ENCODE measurements around the gene GSE1. TPM values are rescaled to one million over a fixed set of nuclear protein-coding genes. Genes with fewer than 3 reads are reported as not detected.

GSE1 gene
- total RNA-seq, 2 donors from 2014 or later: 54.6 to 60.6 TPM

DNA sequence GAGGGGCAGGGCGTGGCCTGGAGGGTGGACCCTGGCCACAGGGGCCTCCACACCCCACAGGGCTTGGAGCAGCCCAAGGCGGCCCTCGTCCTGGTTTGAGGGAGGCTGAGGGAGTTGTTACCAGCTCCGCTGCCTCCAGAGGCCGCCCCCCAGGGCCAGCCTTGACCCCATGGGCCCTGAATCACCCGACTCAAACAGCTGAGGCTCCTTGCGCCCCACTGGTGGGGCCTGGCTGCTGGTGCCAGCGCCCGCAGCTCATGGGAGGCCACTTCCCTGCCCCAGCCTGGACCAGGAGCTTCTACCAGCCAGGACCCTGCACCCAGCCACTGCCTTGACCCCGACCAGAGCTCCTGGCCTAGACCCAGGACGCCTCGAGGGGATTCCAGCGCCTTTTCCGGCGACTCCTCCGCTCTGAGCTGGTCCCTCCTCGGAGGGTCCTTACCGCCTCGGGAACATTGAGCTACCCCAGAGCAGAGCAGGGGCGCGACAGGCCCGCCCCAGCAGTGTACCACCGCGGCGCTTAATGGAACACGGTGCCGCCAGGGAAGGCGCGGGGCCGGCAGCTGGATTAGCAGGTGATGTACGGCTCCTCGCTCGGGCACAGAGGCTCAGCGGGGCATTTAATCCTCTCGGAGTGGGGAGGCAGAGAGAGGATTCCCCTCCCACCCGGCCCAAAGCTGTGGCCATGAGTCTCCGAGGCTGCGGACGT is 37.2 kb downstream of the GSE1 start:
- intact Hi-C loops (cut with DNase I): no loop called here
- DNase-seq: no peak
- ATAC-seq: no peak

DNA sequence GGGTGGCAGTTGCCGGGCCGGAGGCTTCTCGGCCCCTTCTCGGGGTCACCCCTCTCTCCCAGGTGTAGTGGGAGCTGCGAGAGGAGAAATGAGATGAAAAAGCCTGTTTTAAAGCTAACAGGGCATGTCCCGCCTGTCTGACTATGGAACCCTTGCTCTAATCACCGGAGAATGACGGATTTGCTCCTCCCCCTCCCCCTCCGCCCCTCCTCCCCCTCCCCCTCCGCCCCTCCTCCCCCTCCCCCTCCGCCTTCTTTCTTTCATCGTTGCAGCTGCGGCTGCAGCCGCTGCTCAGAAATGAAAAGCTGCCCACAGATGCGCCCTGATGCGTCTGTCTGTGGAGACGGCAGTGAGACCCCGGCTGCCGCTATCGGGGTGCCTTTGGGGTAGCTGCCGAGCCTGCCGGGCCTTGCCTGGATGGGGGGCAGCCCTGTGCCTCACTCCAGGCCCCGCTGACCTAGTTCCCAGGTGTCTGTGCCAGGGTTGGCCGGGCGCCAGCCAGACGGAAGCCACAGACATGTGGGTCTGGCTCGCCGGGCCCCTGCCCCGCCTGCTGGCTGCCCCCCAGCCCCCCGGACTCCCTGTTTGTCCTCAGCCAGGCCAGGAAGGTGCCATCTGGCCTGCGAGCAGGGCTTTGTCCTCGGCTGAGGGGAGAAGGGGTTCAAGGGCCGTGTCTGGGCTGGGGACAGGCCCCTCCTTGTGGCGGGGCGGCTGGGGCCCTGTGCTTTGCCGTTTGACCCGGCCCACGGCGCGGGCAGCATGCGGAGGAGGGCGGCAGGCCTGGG is 37.9 kb downstream of the GSE1 start:
- intact Hi-C loops (cut with DNase I): no loop called here
- peak; percentile 58 for DNase-seq
- peak; percentile 4 to 5 for ATAC-seq

DNA sequence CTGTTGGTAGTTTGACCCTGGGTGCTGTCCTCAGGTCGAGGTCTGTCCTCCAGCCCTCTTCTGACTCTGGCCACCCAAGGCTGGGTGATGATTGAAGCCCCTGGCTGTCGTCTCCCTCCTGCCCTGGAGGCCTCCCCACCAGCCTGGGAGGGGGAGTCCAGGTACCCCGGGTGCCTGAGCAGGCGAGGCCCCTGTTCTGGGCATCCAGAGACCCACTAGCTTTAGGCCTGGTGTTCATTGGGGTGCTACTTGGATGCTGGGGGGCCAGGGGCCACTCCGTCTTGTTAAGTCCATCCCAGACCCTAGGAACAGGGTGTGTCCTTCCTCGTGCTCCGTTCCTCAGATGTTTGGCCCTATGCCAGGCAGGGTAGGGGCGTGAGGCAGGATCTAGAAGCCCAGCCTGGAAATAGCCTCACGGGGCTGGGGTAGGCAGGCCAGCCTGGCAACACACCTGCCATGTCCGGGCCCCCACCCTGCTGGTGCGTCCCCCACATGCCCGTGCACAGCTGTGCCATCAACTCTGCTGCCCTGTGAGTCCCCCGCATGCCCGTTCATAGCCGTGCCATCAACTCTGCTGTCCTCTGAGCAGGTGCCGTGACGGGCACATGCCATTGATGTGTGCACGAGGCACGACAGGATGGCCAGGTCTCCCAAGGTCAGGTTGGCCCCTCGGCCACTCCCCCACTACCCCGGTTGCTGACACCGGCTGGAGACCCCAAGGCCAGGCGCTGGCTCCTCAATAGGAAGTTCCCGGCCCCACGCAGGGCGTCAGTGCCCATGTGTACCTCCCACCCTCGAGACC is 38.7 kb downstream of the GSE1 start:
- ATAC-seq (peak; percentile 9), DNase-seq (no peak)

DNA sequence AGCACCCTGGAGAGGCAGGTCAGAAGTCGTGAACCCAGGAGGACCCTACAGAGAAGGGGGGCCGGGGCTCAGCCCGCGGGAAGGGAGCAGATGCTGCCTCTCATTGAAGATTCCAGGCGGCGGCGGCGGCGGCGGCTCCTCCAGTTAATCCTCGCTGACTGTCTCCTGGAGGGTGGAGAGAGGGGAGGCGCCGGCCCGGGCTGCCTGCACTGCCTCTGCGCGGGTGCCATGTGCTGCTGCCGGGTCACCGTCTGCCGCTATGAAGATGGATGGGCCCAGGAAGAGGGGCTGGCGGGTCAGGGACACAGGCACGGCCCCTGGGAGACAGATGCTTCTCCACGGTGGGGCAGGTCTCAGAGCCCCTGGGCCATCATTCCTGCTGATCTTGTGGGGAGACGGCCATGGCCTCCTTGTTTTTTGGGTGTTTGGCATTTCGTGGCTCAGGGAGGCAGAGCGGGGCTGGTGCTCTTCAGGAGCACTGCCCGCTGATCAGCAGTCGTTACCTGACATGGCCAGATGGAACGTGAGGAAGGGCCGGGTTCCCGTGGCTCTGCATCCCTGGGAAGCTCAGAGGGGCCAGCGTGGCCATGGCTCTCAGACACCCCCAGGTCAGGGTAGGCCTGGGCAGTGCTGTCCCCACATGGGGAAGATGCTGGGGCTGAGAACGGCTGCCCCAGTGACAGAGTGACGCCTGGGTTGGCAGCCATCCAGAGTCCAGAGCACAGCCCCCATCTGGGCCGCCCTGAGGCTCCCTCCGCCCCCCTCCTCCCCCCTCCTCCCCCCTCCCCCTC is 39.5 kb downstream of the GSE1 start:
- DNase-seq (peak; percentile 74), ATAC-seq (peak; percentile 61 to 67)
- intact Hi-C loops (cut with DNase I): no loop called here

More for the DNA sequence above, 38.7 kb downstream of the GSE1 start:
- intact Hi-C loops (cut with DNase I): no loop called here

DNA sequence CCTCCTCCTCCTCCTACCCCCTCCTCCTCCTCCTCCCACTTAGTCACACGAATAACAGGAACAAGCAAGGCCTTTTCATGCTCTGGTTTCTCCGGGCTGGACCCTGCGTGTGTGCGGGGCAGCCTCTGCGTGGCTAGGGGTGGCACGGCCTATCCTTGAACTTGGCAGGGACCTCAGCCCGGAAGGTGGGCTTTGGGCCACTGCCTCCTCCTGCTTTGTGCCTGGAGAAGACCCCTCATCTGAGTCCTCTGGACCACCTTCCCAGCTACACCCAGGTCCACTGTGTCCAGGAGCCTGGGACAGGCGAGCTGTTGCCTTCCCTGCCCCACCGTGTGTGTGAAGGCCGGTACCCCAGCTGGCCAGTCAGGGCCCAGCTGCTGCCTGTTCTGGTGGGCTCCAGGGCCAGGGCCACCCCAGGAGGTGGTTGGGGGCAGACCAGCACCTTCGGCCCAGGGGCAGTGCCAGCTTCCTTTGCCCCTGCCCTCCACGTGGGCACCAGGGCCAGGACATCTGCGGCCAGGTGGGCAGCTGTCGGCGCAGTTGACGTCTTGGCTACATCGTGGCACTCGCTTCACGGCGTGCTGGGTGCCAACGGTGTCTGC is 40.3 kb downstream of the GSE1 start:
- DNase-seq (no peak), ATAC-seq (no peak)
- intact Hi-C loops (cut with DNase I): no loop called here

DNA sequence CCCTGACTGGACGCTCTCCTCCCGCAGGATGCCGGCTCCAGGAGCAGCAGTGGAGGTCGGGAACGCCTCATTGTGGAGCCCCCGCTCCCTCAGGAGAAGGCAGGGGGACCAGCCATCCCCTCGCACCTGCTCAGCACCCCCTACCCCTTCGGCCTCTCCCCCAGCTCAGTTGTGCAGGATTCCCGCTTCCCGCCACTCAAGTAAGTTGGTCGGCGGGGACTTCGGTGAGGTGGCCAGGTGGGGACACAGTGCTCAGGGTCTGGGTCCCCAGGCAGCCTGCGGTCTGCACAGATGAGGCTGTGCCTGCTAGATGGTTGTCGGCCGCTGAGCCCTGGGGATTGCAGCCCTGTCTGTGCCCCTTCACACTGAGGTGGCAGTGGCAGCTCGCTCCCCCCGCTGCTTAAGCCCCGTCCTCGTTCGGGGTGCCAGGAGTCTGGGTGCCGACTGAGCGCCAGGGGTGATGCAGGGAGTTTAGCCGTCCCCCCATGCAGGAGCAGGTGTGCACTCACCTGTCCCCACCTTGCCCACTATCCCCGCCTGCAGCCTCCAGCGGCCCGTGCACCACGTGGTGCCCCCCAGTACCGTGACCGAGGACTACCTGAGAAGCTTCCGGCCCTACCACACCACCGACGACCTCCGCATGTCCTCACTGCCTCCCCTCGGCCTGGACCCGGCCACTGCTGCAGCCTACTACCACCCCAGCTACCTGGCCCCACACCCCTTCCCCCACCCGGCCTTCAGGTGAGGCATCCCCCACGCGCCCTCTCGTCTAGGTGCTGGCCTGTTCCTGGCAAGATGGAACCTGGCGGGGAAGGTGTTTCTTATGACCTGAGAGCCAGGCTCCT is 41.4 kb downstream of the GSE1 start:
- intact Hi-C loops (cut with DNase I): no loop called here
- ATAC-seq (no peak), DNase-seq (no peak)

DNA sequence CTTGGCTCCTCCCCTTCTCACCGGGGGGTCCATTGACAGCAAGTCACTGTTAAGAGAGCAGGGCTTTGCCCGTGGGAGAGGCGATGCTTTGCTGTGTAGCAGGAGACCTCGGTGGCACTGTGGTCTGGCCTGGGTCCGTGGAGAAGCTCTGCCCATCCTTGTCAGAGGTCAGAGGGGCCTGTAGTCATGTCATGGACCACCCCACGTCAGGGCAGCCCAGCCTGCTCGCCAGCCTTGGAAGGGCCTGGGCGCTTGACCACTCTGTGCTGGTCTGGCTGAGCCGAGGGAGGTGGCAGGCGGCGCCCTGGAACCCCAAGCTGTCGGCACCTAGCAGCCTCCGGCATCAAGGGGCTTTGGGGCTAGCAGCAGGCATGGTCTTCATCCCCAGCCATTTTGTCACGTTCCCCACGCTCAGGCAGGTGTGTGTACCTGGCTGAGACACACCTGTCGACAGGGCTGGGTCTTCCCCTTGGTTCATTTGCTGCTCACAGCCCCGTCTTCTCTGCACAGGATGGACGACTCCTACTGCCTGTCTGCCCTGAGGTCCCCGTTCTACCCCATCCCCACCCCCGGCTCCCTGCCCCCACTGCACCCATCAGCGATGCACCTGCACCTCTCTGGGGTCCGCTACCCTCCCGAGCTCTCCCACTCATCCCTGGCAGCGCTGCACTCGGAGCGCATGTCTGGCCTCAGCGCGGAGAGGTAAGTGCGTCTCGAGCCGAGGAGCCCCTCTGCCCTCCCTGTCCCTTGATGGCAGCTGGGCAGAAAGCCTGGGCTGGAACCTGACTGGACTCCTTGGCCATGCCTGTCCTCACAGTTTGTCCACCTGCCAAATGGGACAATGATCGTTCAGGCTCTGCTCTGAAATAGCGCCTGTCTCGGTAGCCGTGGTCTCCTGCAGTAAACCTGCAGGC is 42.4 kb downstream of the GSE1 start:
- DNase-seq (no peak), ATAC-seq (no peak)
- intact Hi-C loops (cut with DNase I): no loop called here

DNA sequence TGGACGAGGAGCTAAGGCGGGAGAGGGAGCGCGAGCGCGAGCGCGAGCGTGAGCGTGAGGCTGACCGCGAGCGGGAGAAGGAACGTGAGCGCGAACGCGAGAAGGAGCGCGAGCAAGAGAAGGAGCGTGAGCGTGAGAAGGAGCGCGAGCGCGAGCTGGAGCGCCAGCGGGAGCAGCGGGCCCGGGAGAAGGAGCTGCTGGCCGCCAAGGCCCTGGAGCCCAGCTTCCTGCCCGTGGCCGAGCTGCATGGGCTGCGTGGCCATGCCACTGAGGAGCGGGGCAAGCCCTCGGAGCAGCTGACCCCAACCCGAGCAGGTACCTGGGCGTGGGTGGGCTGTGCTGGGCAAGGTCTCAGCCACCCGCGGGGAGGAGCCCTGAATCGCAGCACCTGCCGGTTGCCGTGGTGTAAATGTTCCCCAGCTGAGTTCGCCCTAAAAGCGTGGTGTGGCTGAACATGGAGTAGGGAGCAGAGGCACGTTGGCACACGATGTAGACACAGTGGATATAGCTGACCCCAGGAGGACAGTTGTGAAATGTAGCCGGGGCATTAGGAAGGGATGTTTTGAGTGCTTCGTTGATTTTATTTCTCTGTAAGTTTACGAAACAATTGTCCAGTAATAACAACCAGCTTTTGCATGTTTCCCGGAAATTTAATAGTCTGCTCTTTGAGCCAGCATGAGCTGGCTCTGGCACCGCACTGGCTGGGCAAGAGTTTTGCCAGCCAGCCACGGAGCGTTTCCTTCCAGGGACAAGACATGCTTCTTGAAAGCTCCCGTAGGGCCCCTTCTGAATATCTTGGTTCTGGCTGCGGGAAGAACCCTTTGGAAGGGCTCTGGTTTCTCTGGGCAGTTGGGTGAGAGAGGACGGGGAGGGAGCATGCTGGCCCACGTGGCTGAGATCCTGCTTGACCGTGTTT is 43.5 kb downstream of the GSE1 start:
- peak in 1 of 2 donors; percentile 25 for ATAC-seq
- intact Hi-C loops (cut with DNase I): no loop called here
- no peak for DNase-seq

DNA sequence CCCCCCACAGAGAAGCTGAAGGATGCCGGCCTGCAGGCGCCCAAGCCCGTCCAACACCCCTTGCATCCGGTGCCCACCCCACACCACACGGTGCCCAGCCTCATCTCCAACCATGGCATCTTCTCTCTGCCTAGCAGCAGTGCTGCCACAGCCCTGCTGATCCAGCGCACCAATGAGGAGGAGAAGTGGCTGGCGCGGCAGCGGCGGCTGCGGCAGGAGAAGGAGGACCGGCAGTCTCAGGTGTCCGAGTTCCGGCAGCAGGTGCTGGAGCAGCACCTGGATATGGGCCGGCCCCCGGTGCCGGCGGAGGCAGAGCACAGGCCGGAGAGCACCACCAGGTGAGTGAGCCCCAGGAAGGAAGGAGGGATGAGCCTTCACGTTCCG is 44.1 kb downstream of the GSE1 start:
- intact Hi-C loops (cut with DNase I): no loop called here
- no peak for ATAC-seq
- no peak for DNase-seq

DNA sequence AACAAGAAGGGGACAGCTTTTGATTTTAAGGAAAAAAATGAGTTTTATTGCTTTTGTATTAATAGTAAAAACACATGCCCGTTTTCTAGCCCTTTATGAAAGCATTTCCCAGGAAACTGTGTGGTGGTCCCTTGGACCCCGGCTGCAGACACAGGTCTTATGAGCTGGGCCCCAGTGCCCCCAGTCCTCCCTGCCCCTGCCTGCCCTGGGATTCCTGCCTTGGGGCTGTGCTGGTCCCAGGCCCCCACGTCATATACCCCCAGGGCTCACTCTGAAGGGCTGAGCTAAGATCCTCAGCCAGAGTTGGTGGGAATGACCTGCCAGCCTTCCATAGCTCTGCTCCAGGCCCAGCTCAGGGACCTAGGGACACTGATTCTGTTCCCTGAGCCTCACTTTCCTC is 44.9 kb downstream of the GSE1 start:
- intact Hi-C loops (cut with DNase I): no loop called here
- DNase-seq (no peak), ATAC-seq (no peak)

DNA sequence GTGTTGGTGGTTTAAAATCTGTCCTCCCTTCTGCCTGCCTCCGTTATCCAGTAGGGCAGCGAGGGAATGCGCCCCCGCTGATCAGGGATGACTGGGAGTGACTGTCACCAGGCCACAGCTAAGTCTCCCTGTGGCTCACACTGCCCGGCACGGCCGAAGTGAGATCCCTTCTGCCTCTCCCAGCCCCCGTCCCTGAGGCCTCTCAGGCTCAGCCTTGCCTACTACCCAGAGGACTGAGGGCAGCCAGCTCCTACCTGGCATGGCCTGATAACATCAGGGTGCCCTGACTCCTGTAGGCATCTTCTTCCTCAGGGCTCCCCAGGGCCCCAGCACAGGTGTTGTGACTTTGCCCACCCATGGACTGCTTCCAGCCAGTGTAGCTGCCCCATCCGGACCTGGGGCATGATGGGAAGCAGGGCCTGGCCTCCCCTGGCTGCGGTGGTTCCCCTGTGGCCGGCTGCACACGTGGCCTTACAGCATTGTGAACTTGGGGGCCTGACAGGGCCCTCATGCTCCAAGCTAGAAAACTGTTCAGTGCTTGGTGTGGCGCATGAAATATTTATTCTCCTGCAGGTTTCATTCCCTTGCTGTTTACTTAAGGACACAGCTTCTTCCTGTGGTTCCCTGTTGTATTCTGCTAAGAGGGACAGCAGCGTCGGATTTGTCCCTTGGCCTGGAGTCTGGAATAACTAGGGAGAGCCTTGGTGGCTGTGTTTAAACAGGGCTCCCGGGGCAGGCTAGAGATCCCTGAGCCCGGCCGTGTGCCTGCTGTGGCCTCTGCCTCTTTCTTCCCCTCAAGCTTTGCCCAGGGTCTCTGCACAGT is 45.6 kb downstream of the GSE1 start:
- DNase-seq (no peak), ATAC-seq (no peak)
- intact Hi-C loops (cut with DNase I): no loop called here

DNA sequence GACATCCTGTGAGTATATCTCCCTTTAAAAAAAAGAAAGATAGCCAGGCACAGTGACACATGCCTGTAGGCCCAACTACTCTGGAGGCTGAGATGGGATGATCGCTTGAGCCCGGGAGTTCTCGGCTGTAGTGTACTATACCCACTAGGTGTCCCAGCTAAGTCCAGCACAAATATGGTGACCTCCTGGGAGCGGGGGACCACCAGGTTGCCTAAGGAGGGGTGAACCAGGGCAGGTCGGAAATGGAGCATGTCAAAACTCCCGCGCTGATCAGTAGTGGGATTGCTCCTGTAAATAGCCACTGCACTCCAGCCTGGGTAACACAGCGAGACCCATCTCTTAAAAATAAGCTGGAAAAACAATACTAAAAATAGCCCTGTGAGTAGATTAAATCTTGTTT is 46.2 kb downstream of the GSE1 start:
- intact Hi-C loops (cut with DNase I): no loop called here
- DNase-seq: no peak
- no peak for ATAC-seq

DNA sequence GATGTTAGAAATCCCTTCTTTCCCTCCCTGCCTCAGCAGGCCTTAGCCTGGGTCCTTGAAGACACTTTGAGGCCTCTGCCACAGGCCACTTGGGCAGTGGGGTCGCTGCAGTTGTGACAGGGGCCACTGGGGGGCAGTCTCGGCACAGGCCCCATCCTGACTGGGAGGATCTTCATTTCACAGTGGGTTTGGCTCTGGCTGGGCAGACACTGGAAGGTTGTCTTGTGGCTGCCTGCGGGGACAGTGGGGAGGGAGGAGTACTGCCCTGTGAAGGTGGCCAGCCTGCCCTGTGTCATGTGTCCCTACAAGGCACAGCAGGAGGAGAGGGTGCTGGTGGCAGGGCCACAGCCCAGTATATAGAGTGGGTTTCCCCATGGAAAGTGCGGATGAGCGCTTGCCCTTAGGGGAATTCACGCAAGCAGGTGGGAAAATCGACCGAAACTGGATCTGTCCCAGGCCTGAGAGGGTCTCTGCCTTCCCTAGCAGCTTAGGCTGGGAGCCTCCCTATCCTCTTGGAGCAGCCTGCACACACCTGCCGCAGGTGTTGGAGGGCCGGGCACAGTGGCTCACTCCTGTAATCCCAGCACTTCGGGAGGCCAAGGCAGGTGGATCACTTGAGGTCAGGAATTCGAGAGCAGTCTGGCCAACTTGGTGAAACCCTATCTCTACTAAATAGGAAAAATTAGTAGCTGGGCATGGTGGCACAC is 46.8 kb downstream of the GSE1 start:
- peak; percentile 75 to 76 for ATAC-seq
- intact Hi-C loops (cut with DNase I): no loop called here

More for the DNA sequence above, 46.8 kb downstream of the GSE1 start:
- DNase-seq: peak; percentile 71
